ENCODE results near the gene LMBR1. TPM values are rescaled to one million over a fixed set of nuclear protein-coding genes. Genes with fewer than 3 reads are reported as not detected.
"Not testable (repeated sequence)": the region's sequence is repeated elsewhere in the genome, so short reads cannot be mapped to it uniquely, and the experiment has no call there.

Gene LMBR1
- total RNA-seq, 1 experiment from 2014 or later: 82.6 TPM

DNA sequence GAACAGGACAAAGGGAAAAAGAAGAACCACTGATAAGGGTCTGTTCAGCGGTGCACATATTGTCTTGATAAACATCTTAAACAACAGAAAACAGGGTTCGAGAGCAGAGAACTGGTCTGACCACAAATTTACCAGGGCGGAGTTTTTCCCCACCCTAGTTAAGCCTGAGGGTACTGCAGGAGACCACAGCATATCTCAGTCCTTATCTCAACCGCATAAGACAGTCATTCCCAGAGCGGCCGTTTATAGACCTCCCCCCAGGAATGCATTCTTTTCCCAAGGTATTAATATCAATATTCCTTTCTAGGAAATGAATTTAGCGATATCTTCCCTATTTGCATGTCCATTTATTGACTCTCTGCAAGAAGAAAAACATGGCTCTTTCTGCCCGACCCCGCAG, 195.7 kb downstream of the LMBR1 start:
- H3K4me1 ChIP-seq (ENCODE audit: control insufficient read depth, insufficient read depth, low read length); H3K36me3 ChIP-seq (ENCODE audit: control insufficient read depth, insufficient read depth, low read length); in situ Hi-C loops (cut with HindIII; ENCODE audit: low pct_unique_long_range_greater_than_20kb, low sequenced_read_pairs); H3K9me3 ChIP-seq (ENCODE audit: control insufficient read depth, insufficient read depth, low read depth, low read length); H3K27ac ChIP-seq (ENCODE audit: low read length); BruUV-seq (replicated peaks); intact Hi-C loops (cut with micrococcal nuclease; ENCODE audit: unreplicated experiment); CTCF ChIA-PET; H3K4me3 ChIP-seq (ENCODE audit: low read depth in 2 of 2, low read length in 2 of 2); DNase-seq (ENCODE audit: low read depth, low spot score); ATAC-seq; POLR2A ChIA-PET; H3K27me3 ChIP-seq (ENCODE audit: control insufficient read depth, insufficient read depth, low read length): not testable (repeated sequence)

DNA sequence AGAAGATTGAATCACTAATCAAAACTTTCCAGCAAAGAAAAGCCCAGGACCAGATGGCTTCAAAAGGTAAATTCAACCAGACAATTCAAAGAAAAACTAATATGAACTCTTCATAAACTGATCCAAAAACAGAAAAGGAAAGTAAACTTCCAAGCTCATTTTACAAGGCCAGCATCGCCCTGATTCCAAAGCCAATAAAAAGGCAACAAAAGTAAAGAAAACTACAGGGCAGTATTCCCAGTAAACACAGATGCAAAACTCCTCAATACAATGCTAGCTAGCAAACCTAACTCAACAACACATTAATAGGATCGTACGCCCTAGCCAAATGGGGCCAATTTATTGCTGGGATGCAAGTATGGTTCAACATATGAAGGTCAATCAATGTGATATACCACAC, 199.4 kb downstream of the LMBR1 start:
- no peak for TF ChIP-seq POLR2AphosphoS5 (IDR thresholded peaks at IDR 0.05; ENCODE audit: low read depth, low read length)
- TF ChIP-seq SIN3A (IDR thresholded peaks at IDR 0.05; ENCODE audit: borderline replicate concordance, insufficient read depth, low read depth, low read length): no peak
- TF ChIP-seq TCF7L2 (IDR thresholded peaks at IDR 0.05; ENCODE audit: low read depth, low read length): no peak
- TF ChIP-seq REST (IDR thresholded peaks at IDR 0.05; ENCODE audit: insufficient read depth in 1 of 2, low read depth in 2 of 2, low read length in 1 of 2): no peak
- no peak for TF ChIP-seq CTCF (IDR thresholded peaks at IDR 0.05)
- no peak overlapping the region for H3K4me3 ChIP-seq (ENCODE audit: low read depth in 2 of 2, low read length in 2 of 2)
- peaks cover 3% of the 10 kb centered on the region; the same call in 1 of the 2 replicates for H3K9me3 ChIP-seq (ENCODE audit: control insufficient read depth, insufficient read depth, low read depth, low read length)
- no peak for ATAC-seq
- BruUV-seq (replicated peaks): no TSS peak
- no peaks in the 10 kb centered on the region for H3K4me1 ChIP-seq (ENCODE audit: control insufficient read depth, insufficient read depth, low read length)
- H3K27me3 ChIP-seq (ENCODE audit: control insufficient read depth, insufficient read depth, low read length): no peaks in the 10 kb centered on the region
- in situ Hi-C loops (cut with HindIII; ENCODE audit: low pct_unique_long_range_greater_than_20kb, low sequenced_read_pairs): no loop called here
- no peak overlapping the region for H3K27ac ChIP-seq (ENCODE audit: low read length)
- intact Hi-C loops (cut with micrococcal nuclease; ENCODE audit: unreplicated experiment): no loop called here
- ChIA-PET POLR2A (no interaction called here), CTCF (interaction anchor here (0.6 kb wide), 1 partner anchor 181 kb away, joined by 3 read pairs; no protein-coding TSS in a partner anchor)
- H3K36me3 ChIP-seq (ENCODE audit: control insufficient read depth, insufficient read depth, low read length): no peaks in the 10 kb centered on the region
- no peak for DNase-seq (ENCODE audit: low read depth, low spot score)

GRCh38 chr7:156692849-156693248, 200.1 kb downstream of the LMBR1 start:
- H3K36me3 ChIP-seq (ENCODE audit: control insufficient read depth, insufficient read depth, low read length): no peaks in the 10 kb centered on the region
- H3K4me3 ChIP-seq (ENCODE audit: low read depth in 2 of 2, low read length in 2 of 2): no peak overlapping the region
- no TSS peak for BruUV-seq (replicated peaks)
- no peaks in the 10 kb centered on the region for H3K4me1 ChIP-seq (ENCODE audit: control insufficient read depth, insufficient read depth, low read length)
- in situ Hi-C loops (cut with HindIII; ENCODE audit: low pct_unique_long_range_greater_than_20kb, low sequenced_read_pairs): no loop called here
- H3K27me3 ChIP-seq (ENCODE audit: control insufficient read depth, insufficient read depth, low read length): no peaks in the 10 kb centered on the region
- H3K27ac ChIP-seq (ENCODE audit: low read length): no peak overlapping the region
- no peak for TF ChIP-seq TCF7L2 (IDR thresholded peaks at IDR 0.05; ENCODE audit: low read depth, low read length)
- TF ChIP-seq SIN3A (IDR thresholded peaks at IDR 0.05; ENCODE audit: borderline replicate concordance, insufficient read depth, low read depth, low read length): no peak
- TF ChIP-seq POLR2AphosphoS5 (IDR thresholded peaks at IDR 0.05; ENCODE audit: low read depth, low read length): no peak
- no peak for TF ChIP-seq CTCF (IDR thresholded peaks at IDR 0.05)
- TF ChIP-seq REST (IDR thresholded peaks at IDR 0.05; ENCODE audit: insufficient read depth in 1 of 2, low read depth in 2 of 2, low read length in 1 of 2): no peak
- intact Hi-C loops (cut with micrococcal nuclease; ENCODE audit: unreplicated experiment): no loop called here
- DNase-seq (ENCODE audit: low read depth, low spot score) (no peak), ATAC-seq (no peak)
- CTCF ChIA-PET: no interaction called here
- H3K9me3 ChIP-seq (ENCODE audit: control insufficient read depth, insufficient read depth, low read depth, low read length): peaks cover 3% of the 10 kb centered on the region; the same call in 1 of the 2 replicates
- POLR2A ChIA-PET: no interaction called here
